ENCODE data around the gene TFAP2C. TPM values are rescaled to one million over a fixed set of nuclear protein-coding genes. Genes with fewer than 3 reads are reported as not detected.
"Not testable (repeated sequence)": the region's sequence is repeated elsewhere in the genome, so short reads cannot be mapped to it uniquely, and the experiment has no call there.

The TFAP2C gene
- total RNA-seq, 3 donors from 2014 or later: 0.52 to 12.4 (median 0.75) TPM

DNA sequence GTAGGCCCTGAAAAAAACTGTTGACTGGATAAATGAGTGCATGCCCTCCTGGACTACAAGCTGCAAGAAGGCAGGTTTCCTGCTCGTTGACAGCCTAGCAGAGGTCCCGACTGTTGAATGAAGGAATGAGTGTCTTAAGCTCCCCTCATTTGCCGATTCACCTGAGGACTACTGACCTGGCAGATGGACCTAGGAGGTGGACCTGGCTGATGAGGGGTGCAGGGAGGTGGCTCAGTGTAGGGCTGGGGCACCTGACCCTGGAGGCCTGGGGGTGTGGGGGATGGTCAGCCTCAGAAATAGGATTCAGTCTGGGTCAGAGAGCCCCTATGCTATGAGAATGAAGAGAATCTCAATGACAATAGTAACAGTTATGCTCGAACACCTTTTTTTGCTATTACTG is 11.6 kb upstream of the TFAP2C start:
- no peaks in the 10 kb centered on the region for H3K4me1 ChIP-seq (ENCODE audit: low read depth)
- no peak for DNase-seq
- no peak for ATAC-seq
- H3K36me3 ChIP-seq (ENCODE audit: low read depth): no peaks in the 10 kb centered on the region
- H3K9me3 ChIP-seq: no peaks in the 10 kb centered on the region
- H3K4me3 ChIP-seq: no peak overlapping the region
- TF ChIP-seq, protein P1, sequence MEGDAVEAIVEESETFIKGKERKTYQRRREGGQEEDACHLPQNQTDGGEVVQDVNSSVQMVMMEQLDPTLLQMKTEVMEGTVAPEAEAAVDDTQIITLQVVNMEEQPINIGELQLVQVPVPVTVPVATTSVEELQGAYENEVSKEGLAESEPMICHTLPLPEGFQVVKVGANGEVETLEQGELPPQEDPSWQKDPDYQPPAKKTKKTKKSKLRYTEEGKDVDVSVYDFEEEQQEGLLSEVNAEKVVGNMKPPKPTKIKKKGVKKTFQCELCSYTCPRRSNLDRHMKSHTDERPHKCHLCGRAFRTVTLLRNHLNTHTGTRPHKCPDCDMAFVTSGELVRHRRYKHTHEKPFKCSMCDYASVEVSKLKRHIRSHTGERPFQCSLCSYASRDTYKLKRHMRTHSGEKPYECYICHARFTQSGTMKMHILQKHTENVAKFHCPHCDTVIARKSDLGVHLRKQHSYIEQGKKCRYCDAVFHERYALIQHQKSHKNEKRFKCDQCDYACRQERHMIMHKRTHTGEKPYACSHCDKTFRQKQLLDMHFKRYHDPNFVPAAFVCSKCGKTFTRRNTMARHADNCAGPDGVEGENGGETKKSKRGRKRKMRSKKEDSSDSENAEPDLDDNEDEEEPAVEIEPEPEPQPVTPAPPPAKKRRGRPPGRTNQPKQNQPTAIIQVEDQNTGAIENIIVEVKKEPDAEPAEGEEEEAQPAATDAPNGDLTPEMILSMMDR (IDR thresholded peaks at IDR 0.05): no peak
- intact Hi-C loops (cut with DNase I, micrococcal nuclease): no loop called here

DNA sequence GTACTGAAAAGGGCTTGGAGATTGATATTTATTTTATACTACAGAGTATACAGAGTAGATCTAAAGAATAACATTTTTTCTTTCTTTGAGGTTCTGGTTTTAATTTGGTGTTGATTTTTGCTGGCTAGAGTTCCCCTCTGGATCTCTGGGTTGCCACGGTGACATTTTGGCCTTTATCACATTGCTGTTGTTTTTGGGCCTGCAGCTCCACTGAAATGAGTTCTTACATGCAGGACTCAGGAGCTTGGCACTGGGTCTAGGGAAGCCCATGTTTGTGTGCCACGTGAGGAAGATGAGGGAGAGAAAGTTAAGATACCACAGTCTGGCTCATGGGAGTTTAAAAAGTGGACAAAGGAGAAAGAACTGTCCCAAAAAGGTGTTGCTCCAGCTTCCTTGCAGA is 7.4 kb upstream of the TFAP2C start:
- intact Hi-C loops (cut with DNase I, micrococcal nuclease): no loop called here
- no peak for ATAC-seq
- Histone ChIP-seq H3K9me3 (no peaks in the 10 kb centered on the region), H3K36me3 (ENCODE audit: low read depth) (no peaks in the 10 kb centered on the region), H3K4me1 (ENCODE audit: low read depth) (no peaks in the 10 kb centered on the region), H3K4me3 (no peak overlapping the region)
- TF ChIP-seq, protein P1 (IDR thresholded peaks at IDR 0.05): no peak
- no peak for DNase-seq

DNA sequence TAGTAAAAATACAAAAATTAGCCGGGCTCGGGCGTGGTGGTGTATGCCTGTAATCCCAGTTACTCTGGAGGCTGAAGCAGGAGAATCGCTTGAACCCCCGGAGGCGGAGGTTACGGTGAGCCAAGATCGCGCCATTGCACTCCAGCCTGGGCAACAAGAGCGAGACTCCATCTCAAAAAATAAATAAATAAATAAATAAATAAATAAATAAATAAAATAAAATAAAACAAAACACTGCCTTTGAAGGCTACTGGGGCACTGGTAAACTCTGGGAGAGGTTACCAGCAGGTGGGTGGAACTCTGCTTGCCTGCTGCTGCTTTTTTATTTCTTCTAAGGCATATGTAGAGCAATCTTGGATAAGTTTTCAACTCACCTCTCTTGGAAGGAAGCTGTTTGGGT is 5.2 kb upstream of the TFAP2C start:
- H3K9me3 ChIP-seq; H3K36me3 ChIP-seq (ENCODE audit: low read depth); H3K4me3 ChIP-seq; intact Hi-C loops (cut with DNase I, micrococcal nuclease); ATAC-seq; DNase-seq: not testable (repeated sequence)
- peaks cover 14% of the 10 kb centered on the region for H3K4me1 ChIP-seq (ENCODE audit: low read depth)

DNA sequence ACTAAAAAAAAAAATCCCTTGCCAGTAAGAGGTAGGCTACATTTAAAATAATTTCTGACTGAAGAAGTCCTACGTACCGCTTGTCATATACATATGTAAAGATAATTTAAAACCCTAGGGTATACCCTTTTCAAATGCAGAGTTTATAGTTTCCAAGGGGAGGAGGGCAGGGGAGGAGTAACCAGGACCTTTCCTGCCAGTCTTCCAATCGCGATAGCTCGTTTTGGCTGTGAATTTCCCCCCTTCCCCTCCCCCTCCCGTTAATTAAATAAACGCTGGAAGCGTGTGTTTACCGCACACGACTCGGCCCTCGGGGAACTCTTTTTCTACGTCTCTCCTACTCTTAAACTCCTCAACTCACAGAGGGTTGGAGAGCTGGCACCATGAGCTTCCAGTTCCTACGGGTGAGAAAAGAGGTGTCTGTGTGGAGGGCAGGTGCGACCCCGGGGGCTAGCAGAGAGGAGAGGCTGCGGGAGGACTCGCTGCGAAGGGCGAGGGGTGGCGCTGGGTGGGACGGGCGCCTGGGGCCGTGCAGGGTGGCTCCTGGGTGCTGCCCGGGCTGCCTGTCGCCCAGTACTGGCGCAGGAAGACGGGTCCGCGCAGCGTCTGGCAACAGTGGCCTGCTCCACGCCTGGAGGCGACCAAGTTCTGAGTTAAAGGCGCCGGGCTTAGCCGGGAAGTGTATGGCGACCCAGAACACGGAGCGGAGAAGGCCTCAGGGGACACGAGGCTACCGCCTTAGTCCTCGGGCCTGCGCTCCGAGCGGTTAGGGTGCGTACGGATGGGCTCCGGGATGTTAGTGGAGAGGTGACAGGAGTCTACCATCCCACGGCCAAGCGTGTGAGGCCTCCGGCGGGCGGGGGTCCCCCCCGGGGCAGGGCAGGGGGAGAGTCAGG is 4.1 kb upstream of the TFAP2C start:
- TF ChIP-seq, protein P1 (IDR thresholded peaks at IDR 0.05): no peak
- intact Hi-C loops (cut with DNase I, micrococcal nuclease): no loop called here
- H3K36me3 ChIP-seq (ENCODE audit: low read depth): no peaks in the 10 kb centered on the region
- H3K4me1 ChIP-seq (ENCODE audit: low read depth): peaks cover 23% of the 10 kb centered on the region
- H3K4me3 ChIP-seq: no peak overlapping the region
- no peaks in the 10 kb centered on the region for H3K9me3 ChIP-seq
- no peak for ATAC-seq
- DNase-seq: no peak

GRCh38 chr20:56625837-56626236 is 3.3 kb upstream of the TFAP2C start:
- Histone ChIP-seq H3K4me3 (no peak overlapping the region), H3K4me1 (ENCODE audit: low read depth) (peaks cover 30% of the 10 kb centered on the region), H3K9me3 (no peaks in the 10 kb centered on the region), H3K36me3 (ENCODE audit: low read depth) (no peaks in the 10 kb centered on the region)
- TF ChIP-seq, protein P1 (IDR thresholded peaks at IDR 0.05): no peak
- ATAC-seq (no peak), DNase-seq (no peak)
- intact Hi-C loops (cut with DNase I, micrococcal nuclease): no loop called here

DNA sequence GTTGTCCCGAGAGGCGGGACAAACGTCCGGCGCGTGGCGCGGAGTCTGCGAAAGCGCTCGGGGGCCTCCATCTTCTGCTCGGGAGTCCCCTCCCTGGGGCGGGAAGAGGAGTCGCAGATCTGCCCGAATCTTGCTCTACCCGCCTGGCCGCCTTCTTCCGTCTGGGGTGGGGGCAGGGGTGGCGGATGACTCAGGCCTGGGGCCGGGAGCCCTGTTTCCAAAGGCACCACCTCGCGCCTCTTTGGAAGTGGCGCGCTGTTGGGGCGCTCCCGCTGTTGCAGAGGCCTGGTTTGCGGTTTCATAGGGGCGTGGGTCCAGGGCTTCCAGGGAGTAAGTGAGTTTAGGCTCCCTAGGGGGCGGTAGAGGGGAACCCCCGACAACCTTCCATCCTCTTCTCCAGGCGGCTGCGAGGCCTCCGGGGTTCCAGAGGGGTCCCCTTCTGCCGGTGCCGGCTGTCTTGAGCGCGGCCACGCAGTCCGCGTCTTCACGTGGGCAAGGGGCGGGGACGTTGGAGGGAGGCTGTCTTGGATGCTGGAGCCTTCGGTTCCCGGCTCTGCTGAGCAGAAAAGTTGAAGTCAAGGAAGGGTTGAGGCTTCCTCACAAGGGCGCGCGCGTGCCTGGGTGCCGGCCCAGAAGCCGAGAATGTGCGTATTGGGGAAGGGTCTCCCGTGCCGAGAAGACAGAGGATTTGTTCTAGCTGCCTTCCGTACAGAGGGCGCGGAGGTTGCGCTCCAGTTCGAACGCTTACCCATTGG is 2.6 kb upstream of the TFAP2C start:
- ATAC-seq: no peak
- intact Hi-C loops (cut with DNase I, micrococcal nuclease): no loop called here
- H3K4me1 ChIP-seq (ENCODE audit: low read depth): peaks cover 30% of the 10 kb centered on the region

More for the DNA sequence above, 2.6 kb upstream of the TFAP2C start:
- H3K36me3 ChIP-seq (ENCODE audit: low read depth): no peaks in the 10 kb centered on the region
- H3K9me3 ChIP-seq: no peaks in the 10 kb centered on the region
- TF ChIP-seq, protein P1 (IDR thresholded peaks at IDR 0.05): no peak
- no peak overlapping the region for H3K4me3 ChIP-seq
- DNase-seq: peak in 1 of 3 donors; percentile 24

All from mucosa of descending colon (tissue), 3 donors.